ENCODE measurements around the gene SCMH1. TPM values are rescaled to one million over a fixed set of nuclear protein-coding genes. Genes with fewer than 3 reads are reported as not detected.

The SCMH1 gene
- polyA plus RNA-seq, 1 donor, result 37.6 TPM

GRCh38 chr1:40998668-40999067, 243.4 kb downstream of the SCMH1 start:
- DNase-seq, result no peak

- DNase-seq, result no peak
Measured at GRCh38 chr1:40997096-40997495, 245.0 kb downstream of the SCMH1 start.

DNA sequence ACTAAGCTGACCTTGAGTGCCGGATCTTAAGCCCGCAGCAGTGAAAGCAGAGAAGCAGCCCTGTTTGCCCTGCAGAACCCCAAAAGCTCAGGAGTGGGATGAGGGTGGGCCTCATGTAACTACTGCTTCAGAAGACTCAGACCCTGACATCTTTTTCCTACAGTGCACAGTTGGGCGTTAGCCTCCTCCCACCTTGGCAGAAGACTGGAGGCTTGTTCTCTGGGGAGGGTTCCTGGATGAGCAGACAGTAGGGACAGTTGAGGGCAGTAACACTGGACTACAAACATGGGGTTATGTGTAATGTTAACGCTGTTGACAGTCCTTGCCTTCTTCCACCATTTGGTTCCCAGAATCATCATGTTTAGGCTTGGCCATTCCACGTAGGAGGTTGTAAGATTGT, 253.0 kb downstream of the SCMH1 start:
- DNase-seq, result no peak

- no peak for DNase-seq
Measured at GRCh38 chr1:40988280-40988679, 253.8 kb downstream of the SCMH1 start.

- DNase-seq, result no peak
Measured at GRCh38 chr1:40987439-40988276, 254.4 kb downstream of the SCMH1 start.

GRCh38 chr1:40986956-40987355, 255.2 kb downstream of the SCMH1 start:
- DNase-seq, result peak; percentile 63

- DNase-seq, result no peak
Measured at GRCh38 chr1:40986328-40986783, 255.8 kb downstream of the SCMH1 start.

DNA sequence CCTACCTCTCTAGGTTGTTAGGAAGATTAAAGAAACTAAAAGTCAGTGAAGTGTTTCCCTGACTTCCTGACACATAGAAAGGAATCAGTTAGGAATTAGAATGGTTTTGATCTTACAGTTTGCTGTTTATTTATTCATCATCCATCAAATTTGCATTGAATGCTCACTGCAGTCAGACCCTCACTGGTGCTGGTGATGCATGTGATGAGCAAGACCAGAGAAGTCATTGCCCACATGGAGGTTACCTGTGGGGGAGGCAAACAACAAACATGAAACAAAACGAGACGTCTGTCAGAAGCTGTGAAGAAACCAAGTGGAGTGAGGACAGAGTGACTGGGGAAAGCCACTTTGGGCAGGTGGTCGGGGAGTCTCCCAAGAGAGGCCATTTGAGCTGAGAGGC, 256.2 kb downstream of the SCMH1 start:
- DNase-seq, result no peak

- peak; percentile 21 for DNase-seq
Measured at GRCh38 chr1:40985161-40985560, 256.9 kb downstream of the SCMH1 start.

- DNase-seq, result no peak
Measured at GRCh38 chr1:40984531-40984930, 257.6 kb downstream of the SCMH1 start.

DNA sequence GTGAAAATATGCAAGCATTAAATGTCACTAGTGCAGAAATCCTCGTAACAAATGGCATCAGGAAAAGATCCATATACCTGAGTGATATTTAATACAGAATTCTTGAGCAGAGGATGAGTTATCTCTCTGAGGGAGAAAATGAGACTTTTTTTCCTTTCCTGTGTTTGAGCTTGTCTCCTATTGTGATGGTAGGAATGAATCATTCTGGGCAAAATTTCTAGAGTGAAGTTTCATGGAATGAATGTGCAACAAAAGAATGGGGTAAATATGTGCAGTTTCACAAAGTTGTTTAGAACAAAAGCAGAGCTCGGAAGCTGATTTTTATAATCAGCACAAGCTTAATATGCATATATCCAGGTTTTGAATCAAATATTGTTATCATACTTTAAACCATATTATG, 258.0 kb downstream of the SCMH1 start:
- DNase-seq, result peak; percentile 20

DNA sequence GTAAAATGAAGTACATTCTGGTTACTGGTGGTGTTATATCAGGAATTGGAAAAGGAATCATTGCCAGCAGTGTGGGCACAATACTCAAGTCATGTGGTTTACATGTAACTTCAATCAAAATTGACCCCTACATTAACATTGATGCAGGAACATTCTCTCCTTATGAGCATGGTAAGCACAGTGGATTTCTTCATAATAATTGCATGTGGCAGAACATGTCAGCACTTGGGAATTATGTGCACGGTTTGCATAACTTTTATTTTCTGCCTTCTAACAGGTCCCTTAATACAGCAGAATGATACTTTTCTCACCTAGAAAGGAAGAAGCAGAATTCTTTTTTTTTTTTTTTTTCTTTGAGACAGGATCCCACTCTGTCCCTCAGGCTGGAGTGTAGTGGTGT, 258.8 kb downstream of the SCMH1 start:
- DNase-seq, result no peak

GRCh38 chr1:40982721-40983120, 259.4 kb downstream of the SCMH1 start:
- DNase-seq, result no peak

DNA sequence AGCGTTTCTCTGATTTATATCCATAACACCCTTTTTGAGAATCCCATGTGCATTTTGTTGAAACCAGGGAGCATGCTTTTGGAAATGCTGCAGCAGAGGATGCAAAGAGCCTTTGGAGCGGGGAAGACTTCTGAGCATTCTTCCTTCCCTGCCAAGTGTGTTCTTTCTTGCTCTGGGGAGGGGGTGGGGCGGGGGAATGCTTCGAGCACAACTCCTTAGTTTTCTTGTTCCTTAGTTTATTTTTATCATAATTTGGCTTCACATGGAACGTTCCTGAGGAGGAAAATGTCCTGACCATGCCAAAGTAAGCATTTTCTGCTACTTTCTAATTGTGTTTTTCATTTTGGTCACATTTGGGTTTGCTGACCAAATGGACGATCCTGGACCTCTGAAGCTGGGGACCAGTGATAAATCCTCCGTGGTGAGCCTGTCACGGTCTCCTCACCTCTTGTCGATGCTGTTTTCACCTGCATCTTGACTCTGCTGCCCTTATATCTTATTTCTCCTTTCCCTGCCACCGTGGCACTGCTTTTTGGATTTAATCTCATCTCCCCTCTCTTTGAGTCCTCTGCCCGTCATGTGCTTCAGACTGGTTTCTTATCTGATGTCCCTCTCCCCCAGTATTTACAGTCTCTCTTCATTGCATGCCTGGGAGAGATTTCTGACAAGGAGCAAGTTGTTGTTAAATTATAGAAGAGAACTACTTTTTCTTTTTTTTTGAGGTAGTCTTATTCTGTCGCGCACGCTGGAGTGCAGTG, 260.2 kb downstream of the SCMH1 start:
- peak; percentile 31 for DNase-seq

DNA sequence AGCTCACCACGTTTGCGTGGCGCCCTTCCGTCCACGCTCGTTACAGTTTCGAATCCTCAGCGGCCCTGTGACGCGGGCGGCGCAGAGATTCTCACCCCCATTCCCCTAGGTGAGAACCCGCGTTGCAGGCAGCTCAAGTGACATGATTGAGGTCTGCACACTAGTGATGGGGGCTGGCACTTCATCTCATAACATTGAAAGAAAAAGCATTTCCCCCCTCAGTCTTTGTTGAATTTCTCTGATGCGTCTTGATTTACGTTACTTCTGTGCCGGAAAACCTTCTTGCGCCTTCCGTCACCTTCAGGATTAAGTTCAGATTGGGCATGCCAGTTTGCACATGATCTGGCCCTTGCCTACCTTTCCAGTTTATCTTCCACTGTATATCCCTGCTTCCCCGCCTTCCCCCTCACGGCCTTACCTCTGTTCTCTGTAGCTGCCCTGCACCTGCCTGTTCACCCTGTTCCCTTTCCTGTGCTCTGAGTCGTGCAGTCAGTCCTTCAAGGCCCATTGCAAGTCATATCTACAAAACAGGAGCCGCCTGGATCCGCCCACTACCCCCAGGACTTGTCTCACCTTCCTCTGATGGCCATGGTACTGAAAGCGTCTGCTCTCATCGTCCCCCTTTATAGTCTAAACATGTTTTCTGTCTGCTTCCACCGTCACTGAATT, 261.5 kb downstream of the SCMH1 start:
- DNase-seq, result peak; percentile 15

- no peak for DNase-seq
Measured at GRCh38 chr1:40980068-40980452, 262.0 kb downstream of the SCMH1 start.

DNA sequence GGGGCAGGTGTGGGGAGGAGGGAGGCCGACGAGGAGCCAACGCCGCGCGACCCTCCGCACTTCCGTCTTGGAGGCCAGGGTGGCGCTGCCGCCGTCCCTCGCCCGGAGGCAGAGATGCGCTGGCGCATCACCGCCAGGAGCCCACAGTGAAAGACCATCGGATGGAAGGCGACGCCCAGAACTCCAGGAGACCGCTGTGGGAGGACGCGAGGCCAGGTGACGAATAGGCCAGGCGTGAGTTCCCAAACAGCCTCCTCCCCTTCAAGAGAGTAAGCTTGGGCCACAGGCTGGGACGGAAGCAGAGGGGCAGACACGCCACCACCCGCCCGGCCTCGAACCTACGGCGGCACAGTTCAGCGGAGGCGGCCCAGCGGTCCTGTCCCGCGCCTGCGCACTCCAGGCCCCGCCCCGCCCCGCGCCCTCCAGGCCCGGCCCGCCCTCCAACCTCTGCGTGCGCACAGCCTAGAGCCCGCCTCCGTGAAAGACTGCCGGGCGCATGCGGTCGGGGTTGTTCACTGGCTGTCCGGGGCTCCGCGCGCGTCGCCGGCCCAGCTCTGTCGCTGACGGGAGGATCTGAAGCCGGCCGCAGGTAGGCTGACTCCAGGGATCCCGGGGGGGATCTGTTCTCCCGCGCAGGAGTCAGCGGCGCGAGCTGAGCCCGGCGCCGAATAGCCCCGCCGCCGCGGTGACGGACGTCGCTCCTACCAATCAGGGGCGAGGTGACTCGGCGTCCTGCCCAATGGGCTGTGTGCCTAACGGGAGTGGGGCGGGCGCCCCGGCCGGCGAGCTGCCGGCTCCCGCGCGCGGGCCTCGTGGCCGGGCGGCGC, 262.7 kb downstream of the SCMH1 start, which contains the start of gene CTPS1:
CTPS1 (plus strand) TSS at position 456 of the 827 bp plus-strand sequence. CDS start 3,595 bp downstream, outside the sequence.
- DNase-seq, result peak; percentile 97

GRCh38 chr1:40978886-40979240, 263.2 kb downstream of the SCMH1 start:
- no peak for DNase-seq

GRCh38 chr1:40977716-40978115, 264.4 kb downstream of the SCMH1 start:
- no peak for DNase-seq

Measured in hindlimb muscle (tissue), 1 donor.